ENCODE data around the gene ST14. TPM values are rescaled to one million over a fixed set of nuclear protein-coding genes. Genes with fewer than 3 reads are reported as not detected.
A peak's percentile ranks its signal among the peaks of the same experiment; 100 is the strongest.

ST14 gene
- total RNA-seq, 1 donor from 2014 or later, result 1.4 TPM

DNA sequence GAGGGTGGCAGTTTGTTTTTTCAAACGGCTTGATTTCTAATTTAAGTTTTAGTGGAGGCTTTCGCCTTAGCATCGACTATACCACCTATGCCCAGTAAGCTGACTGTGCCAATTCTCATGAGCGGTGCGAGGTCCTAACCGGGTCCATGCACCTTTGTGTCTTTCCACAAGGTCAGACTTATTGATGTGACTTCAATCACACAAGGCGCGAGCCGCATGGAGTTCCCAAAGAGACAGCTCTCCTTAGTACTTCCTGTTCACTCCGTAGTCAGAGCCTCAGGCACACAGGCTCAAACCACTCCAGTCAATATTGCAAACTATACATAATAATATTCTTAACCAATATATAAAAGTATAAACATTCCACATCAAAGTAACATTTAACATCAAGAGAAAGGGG lies 18.2 kb downstream of the ST14 start:
- Mint-ChIP-seq H3K36me3 (no peaks in the 10 kb centered on the region), H3K27ac (no peak overlapping the region), H3K9me3 (no peaks in the 10 kb centered on the region), H3K4me1 (peaks cover 14% of the 10 kb centered on the region), H3K27me3 (ENCODE audit: insufficient read depth, low read depth) (no peaks in the 10 kb centered on the region), H3K4me3 (no peak overlapping the region)
- Histone ChIP-seq H2AFZ (replicated peaks) (no peak overlapping the region), H3F3A (ENCODE audit: low read depth) (no peaks in the 10 kb centered on the region), H3K4me3 (no peak overlapping the region), H4K20me1 (ENCODE audit: low read depth) (no peaks in the 10 kb centered on the region), H3K27ac (no peak overlapping the region), H3K4me1 (no peaks in the 10 kb centered on the region), H3K79me2 (ENCODE audit: low read depth) (no peaks in the 10 kb centered on the region), H3K4me2 (no peak overlapping the region), H3K9ac (no peak overlapping the region), H3K27me3 (no peaks in the 10 kb centered on the region), H3K9me3 (ENCODE audit: low read depth) (no peaks in the 10 kb centered on the region), H3K36me3 (no peaks in the 10 kb centered on the region)
- DNase-seq (ENCODE audit: low spot score), result no peak
- TF ChIP-seq EZH2phosphoT487 (IDR thresholded peaks at IDR 0.05) (no peak), EZH2 (IDR thresholded peaks at IDR 0.05) (no peak)
- TF ChIP-seq, protein P1, sequence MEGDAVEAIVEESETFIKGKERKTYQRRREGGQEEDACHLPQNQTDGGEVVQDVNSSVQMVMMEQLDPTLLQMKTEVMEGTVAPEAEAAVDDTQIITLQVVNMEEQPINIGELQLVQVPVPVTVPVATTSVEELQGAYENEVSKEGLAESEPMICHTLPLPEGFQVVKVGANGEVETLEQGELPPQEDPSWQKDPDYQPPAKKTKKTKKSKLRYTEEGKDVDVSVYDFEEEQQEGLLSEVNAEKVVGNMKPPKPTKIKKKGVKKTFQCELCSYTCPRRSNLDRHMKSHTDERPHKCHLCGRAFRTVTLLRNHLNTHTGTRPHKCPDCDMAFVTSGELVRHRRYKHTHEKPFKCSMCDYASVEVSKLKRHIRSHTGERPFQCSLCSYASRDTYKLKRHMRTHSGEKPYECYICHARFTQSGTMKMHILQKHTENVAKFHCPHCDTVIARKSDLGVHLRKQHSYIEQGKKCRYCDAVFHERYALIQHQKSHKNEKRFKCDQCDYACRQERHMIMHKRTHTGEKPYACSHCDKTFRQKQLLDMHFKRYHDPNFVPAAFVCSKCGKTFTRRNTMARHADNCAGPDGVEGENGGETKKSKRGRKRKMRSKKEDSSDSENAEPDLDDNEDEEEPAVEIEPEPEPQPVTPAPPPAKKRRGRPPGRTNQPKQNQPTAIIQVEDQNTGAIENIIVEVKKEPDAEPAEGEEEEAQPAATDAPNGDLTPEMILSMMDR (IDR thresholded peaks at IDR 0.05), result no peak

DNA sequence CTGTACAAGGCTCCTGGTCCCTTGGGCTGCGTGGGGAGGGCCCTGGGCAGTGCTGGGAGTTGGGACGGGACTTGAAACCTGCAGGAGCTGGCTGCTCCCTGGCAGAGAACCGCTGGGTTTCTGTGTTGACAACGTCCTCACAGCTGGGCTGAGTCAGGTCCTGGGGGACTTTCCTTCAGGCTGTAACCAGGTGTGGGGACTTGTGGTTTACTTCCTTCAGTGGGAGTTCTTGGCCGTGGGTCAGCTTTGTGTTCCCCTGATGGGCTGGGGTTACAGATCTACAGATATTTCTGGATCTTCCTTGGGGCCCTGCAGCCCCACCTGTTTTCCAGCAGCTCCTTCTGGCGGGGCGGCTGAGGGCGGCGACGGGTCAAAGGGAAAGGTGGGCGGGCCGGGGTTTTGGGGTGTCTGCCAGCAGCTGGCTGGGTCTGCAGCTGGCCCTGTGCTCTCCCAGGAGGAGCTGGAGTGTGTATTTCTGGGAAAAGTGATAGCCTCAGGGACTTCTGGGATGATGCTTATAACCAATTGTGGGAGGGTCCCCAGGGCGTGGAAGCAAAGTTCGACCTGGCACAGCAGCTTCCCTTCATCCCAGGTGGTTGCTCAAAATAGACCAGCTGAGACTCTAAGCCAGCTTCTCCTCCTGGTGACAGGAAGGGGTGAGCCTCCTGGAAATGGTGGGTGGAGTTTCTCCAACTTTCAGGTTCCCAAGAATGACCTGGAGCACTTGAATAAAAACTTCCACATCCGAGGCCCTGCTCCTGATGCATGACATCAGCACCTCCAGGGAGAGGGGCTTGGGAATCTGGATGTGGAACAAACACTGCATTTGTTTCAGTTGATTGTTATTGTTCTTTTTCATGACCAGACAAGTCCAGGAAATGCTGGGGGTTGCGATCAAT lies 19.1 kb downstream of the ST14 start:
- Histone ChIP-seq H3K4me3 (no peak overlapping the region), H2AFZ (replicated peaks) (no peak overlapping the region), H4K20me1 (ENCODE audit: low read depth) (no peaks in the 10 kb centered on the region), H3K4me1 (no peaks in the 10 kb centered on the region), H3K79me2 (ENCODE audit: low read depth) (no peaks in the 10 kb centered on the region), H3K36me3 (no peaks in the 10 kb centered on the region), H3F3A (ENCODE audit: low read depth) (no peaks in the 10 kb centered on the region), H3K4me2 (no peak overlapping the region), H3K27me3 (no peaks in the 10 kb centered on the region), H3K27ac (no peak overlapping the region), H3K9ac (no peak overlapping the region), H3K9me3 (ENCODE audit: low read depth) (no peaks in the 10 kb centered on the region)
- Mint-ChIP-seq H3K4me1 (peaks cover 14% of the 10 kb centered on the region), H3K36me3 (no peaks in the 10 kb centered on the region), H3K27ac (no peak overlapping the region), H3K9me3 (no peaks in the 10 kb centered on the region), H3K4me3 (peak overlapping the region; percentile 38), H3K27me3 (ENCODE audit: insufficient read depth, low read depth) (no peaks in the 10 kb centered on the region)
- DNase-seq (ENCODE audit: low spot score), result no peak
- TF ChIP-seq EZH2phosphoT487 (IDR thresholded peaks at IDR 0.05), result no peak
- TF ChIP-seq, protein P1 (IDR thresholded peaks at IDR 0.05), result no peak
- TF ChIP-seq EZH2 (IDR thresholded peaks at IDR 0.05), result no peak

DNA sequence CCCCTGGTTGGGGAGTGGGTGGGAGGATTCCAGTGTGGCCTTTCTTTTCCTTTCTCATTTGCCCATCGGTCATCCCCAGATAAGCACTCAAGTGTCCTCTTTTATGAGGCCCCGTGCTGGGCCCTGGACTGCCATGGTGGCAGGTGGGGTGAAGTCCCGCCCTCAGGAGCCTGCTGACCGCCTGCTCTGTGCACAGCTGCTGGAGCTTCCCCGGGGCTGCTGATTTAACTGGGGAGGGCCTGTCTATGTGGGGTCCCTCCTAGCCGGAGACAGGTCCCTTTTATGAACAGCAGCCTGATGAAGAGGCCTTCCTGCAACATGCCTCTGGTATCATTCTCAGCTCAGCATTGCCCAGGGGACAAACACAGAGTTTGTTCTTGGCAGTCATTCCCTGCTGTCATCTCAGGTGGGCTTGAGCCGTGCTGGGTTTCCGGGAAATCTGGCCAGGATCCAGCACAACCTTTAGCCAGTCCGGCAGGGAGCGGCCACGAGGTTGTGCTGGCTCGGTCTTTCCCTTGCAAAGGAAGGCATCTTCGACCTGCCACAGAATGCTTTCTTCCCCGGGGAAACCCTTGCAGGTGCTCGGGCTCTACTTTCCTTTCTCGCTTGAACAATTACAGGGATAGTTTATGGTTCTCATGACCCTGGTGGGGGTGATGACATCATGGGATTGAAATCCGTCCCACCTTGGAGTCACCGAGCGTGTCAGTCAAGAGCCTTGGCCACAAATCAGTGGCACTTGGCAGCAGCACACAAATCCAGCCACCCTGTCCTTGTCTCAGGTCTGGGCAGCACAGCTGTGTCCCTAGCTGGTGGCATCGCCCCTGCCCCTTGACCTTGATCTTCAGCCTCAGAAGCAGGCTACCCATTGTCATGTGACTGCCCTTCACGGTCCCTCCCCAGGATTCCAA lies 20.1 kb downstream of the ST14 start:
- H3K4me1 ChIP-seq, result peaks cover 6% of the 10 kb centered on the region
- no peaks in the 10 kb centered on the region for H3K27me3 ChIP-seq
- no peak overlapping the region for H3K27ac ChIP-seq
- H3K4me3 ChIP-seq, result no peak overlapping the region
- H3K36me3 Mint-ChIP-seq, result no peaks in the 10 kb centered on the region
- H3F3A ChIP-seq (ENCODE audit: low read depth), result no peaks in the 10 kb centered on the region
- no peak overlapping the region for H3K9ac ChIP-seq
- H3K4me3 Mint-ChIP-seq, result peak overlapping the region; percentile 38
- no peaks in the 10 kb centered on the region for H4K20me1 ChIP-seq (ENCODE audit: low read depth)
- no peaks in the 10 kb centered on the region for H3K79me2 ChIP-seq (ENCODE audit: low read depth)
- H3K9me3 ChIP-seq (ENCODE audit: low read depth), result no peaks in the 10 kb centered on the region
- no peak overlapping the region for H2AFZ ChIP-seq (replicated peaks)
- no peak overlapping the region for H3K4me2 ChIP-seq
- no peaks in the 10 kb centered on the region for H3K36me3 ChIP-seq
- DNase-seq (ENCODE audit: low spot score), result no peak
- H3K27ac Mint-ChIP-seq, result no peak overlapping the region
- no peaks in the 10 kb centered on the region for H3K27me3 Mint-ChIP-seq (ENCODE audit: insufficient read depth, low read depth)
- peaks cover 14% of the 10 kb centered on the region for H3K4me1 Mint-ChIP-seq
- H3K9me3 Mint-ChIP-seq, result no peaks in the 10 kb centered on the region
- TF ChIP-seq EZH2 (IDR thresholded peaks at IDR 0.05) (no peak), EZH2phosphoT487 (IDR thresholded peaks at IDR 0.05) (no peak)
- TF ChIP-seq, protein P1 (IDR thresholded peaks at IDR 0.05), result no peak
